Measurements from ENCODE around the gene IQCM.

The IQCM gene

GRCh38 chr4:149728444-149728843 is 87.2 kb downstream of the IQCM start:
- Histone ChIP-seq H3K27ac (ENCODE audit: low read length) (no peak overlapping the region), H3K4me3 (ENCODE audit: low read depth in 1 of 2, low read length in 2 of 2) (no peak overlapping the region), H3K27me3 (ENCODE audit: low read depth, low read length) (no peaks in the 10 kb centered on the region), H3K9me3 (ENCODE audit: control insufficient read depth in 1 of 2, low read length in 2 of 2) (no peaks in the 10 kb centered on the region), H3K4me1 (ENCODE audit: control insufficient read depth in 1 of 2, insufficient read depth in 2 of 2, low read length in 2 of 2) (no peaks in the 10 kb centered on the region), H3K36me3 (ENCODE audit: control insufficient read depth in 1 of 2, insufficient read depth in 2 of 2, low read length in 2 of 2) (no peaks in the 10 kb centered on the region)

GRCh38 chr4:149727663-149728062 is 88.0 kb downstream of the IQCM start:
- H3K4me3 ChIP-seq (ENCODE audit: low read depth in 1 of 2, low read length in 2 of 2): no peak overlapping the region
- H3K9me3 ChIP-seq (ENCODE audit: control insufficient read depth in 1 of 2, low read length in 2 of 2): no peaks in the 10 kb centered on the region
- H3K36me3 ChIP-seq (ENCODE audit: control insufficient read depth in 1 of 2, insufficient read depth in 2 of 2, low read length in 2 of 2): no peaks in the 10 kb centered on the region
- no peaks in the 10 kb centered on the region for H3K27me3 ChIP-seq (ENCODE audit: low read depth, low read length)
- no peak overlapping the region for H3K27ac ChIP-seq (ENCODE audit: low read length)
- no peaks in the 10 kb centered on the region for H3K4me1 ChIP-seq (ENCODE audit: control insufficient read depth in 1 of 2, insufficient read depth in 2 of 2, low read length in 2 of 2)

- H3K9me3 ChIP-seq (ENCODE audit: control insufficient read depth in 1 of 2, low read length in 2 of 2): no peaks in the 10 kb centered on the region
- H3K4me1 ChIP-seq (ENCODE audit: control insufficient read depth in 1 of 2, insufficient read depth in 2 of 2, low read length in 2 of 2): no peaks in the 10 kb centered on the region
- no peak overlapping the region for H3K27ac ChIP-seq (ENCODE audit: low read length)
- H3K36me3 ChIP-seq (ENCODE audit: control insufficient read depth in 1 of 2, insufficient read depth in 2 of 2, low read length in 2 of 2): no peaks in the 10 kb centered on the region
- H3K27me3 ChIP-seq (ENCODE audit: low read depth, low read length): no peaks in the 10 kb centered on the region
- no peak overlapping the region for H3K4me3 ChIP-seq (ENCODE audit: low read depth in 1 of 2, low read length in 2 of 2)
These were observed 92.6 kb downstream of the IQCM start for GRCh38 chr4:149723065-149723464.

GRCh38 chr4:149719806-149720205 is 95.8 kb downstream of the IQCM start:
- Histone ChIP-seq H3K4me3 (ENCODE audit: low read depth in 1 of 2, low read length in 2 of 2) (no peak overlapping the region), H3K9me3 (ENCODE audit: control insufficient read depth in 1 of 2, low read length in 2 of 2) (no peaks in the 10 kb centered on the region), H3K27me3 (ENCODE audit: low read depth, low read length) (no peaks in the 10 kb centered on the region), H3K36me3 (ENCODE audit: control insufficient read depth in 1 of 2, insufficient read depth in 2 of 2, low read length in 2 of 2) (no peaks in the 10 kb centered on the region), H3K4me1 (ENCODE audit: control insufficient read depth in 1 of 2, insufficient read depth in 2 of 2, low read length in 2 of 2) (no peaks in the 10 kb centered on the region), H3K27ac (ENCODE audit: low read length) (no peak overlapping the region)

GRCh38 chr4:149719357-149719756 is 96.3 kb downstream of the IQCM start:
- Histone ChIP-seq H3K4me1 (ENCODE audit: control insufficient read depth in 1 of 2, insufficient read depth in 2 of 2, low read length in 2 of 2) (no peaks in the 10 kb centered on the region), H3K36me3 (ENCODE audit: control insufficient read depth in 1 of 2, insufficient read depth in 2 of 2, low read length in 2 of 2) (no peaks in the 10 kb centered on the region), H3K27ac (ENCODE audit: low read length) (no peak overlapping the region), H3K4me3 (ENCODE audit: low read depth in 1 of 2, low read length in 2 of 2) (no peak overlapping the region), H3K9me3 (ENCODE audit: control insufficient read depth in 1 of 2, low read length in 2 of 2) (no peaks in the 10 kb centered on the region), H3K27me3 (ENCODE audit: low read depth, low read length) (no peaks in the 10 kb centered on the region)

GRCh38 chr4:149718500-149718899 is 97.1 kb downstream of the IQCM start:
- H3K9me3 ChIP-seq (ENCODE audit: control insufficient read depth in 1 of 2, low read length in 2 of 2): no peaks in the 10 kb centered on the region
- H3K4me3 ChIP-seq (ENCODE audit: low read depth in 1 of 2, low read length in 2 of 2): no peak overlapping the region
- no peak overlapping the region for H3K27ac ChIP-seq (ENCODE audit: low read length)
- H3K27me3 ChIP-seq (ENCODE audit: low read depth, low read length): no peaks in the 10 kb centered on the region
- H3K4me1 ChIP-seq (ENCODE audit: control insufficient read depth in 1 of 2, insufficient read depth in 2 of 2, low read length in 2 of 2): no peaks in the 10 kb centered on the region
- no peaks in the 10 kb centered on the region for H3K36me3 ChIP-seq (ENCODE audit: control insufficient read depth in 1 of 2, insufficient read depth in 2 of 2, low read length in 2 of 2)

- no peaks in the 10 kb centered on the region for H3K4me1 ChIP-seq (ENCODE audit: control insufficient read depth in 1 of 2, insufficient read depth in 2 of 2, low read length in 2 of 2)
- no peak overlapping the region for H3K4me3 ChIP-seq (ENCODE audit: low read depth in 1 of 2, low read length in 2 of 2)
- H3K36me3 ChIP-seq (ENCODE audit: control insufficient read depth in 1 of 2, insufficient read depth in 2 of 2, low read length in 2 of 2): no peaks in the 10 kb centered on the region
- no peaks in the 10 kb centered on the region for H3K27me3 ChIP-seq (ENCODE audit: low read depth, low read length)
- H3K9me3 ChIP-seq (ENCODE audit: control insufficient read depth in 1 of 2, low read length in 2 of 2): no peaks in the 10 kb centered on the region
- no peak overlapping the region for H3K27ac ChIP-seq (ENCODE audit: low read length)
These were observed 98.9 kb downstream of the IQCM start for GRCh38 chr4:149716728-149717127.

- Histone ChIP-seq H3K27me3 (ENCODE audit: low read depth, low read length) (no peaks in the 10 kb centered on the region), H3K36me3 (ENCODE audit: control insufficient read depth in 1 of 2, insufficient read depth in 2 of 2, low read length in 2 of 2) (no peaks in the 10 kb centered on the region), H3K4me1 (ENCODE audit: control insufficient read depth in 1 of 2, insufficient read depth in 2 of 2, low read length in 2 of 2) (no peaks in the 10 kb centered on the region), H3K9me3 (ENCODE audit: control insufficient read depth in 1 of 2, low read length in 2 of 2) (no peaks in the 10 kb centered on the region), H3K27ac (ENCODE audit: low read length) (no peak overlapping the region), H3K4me3 (ENCODE audit: low read depth in 1 of 2, low read length in 2 of 2) (no peak overlapping the region)
These were observed 99.6 kb downstream of the IQCM start for GRCh38 chr4:149715822-149716585.

GRCh38 chr4:149713031-149713430 is 102.6 kb downstream of the IQCM start:
- H3K36me3 ChIP-seq (ENCODE audit: control insufficient read depth in 1 of 2, insufficient read depth in 2 of 2, low read length in 2 of 2): no peaks in the 10 kb centered on the region
- H3K4me1 ChIP-seq (ENCODE audit: control insufficient read depth in 1 of 2, insufficient read depth in 2 of 2, low read length in 2 of 2): no peaks in the 10 kb centered on the region
- H3K4me3 ChIP-seq (ENCODE audit: low read depth in 1 of 2, low read length in 2 of 2): no peak overlapping the region
- no peaks in the 10 kb centered on the region for H3K9me3 ChIP-seq (ENCODE audit: control insufficient read depth in 1 of 2, low read length in 2 of 2)
- H3K27me3 ChIP-seq (ENCODE audit: low read depth, low read length): no peaks in the 10 kb centered on the region
- H3K27ac ChIP-seq (ENCODE audit: low read length): no peak overlapping the region

GRCh38 chr4:149711593-149712365 is 103.9 kb downstream of the IQCM start:
- Histone ChIP-seq H3K27ac (ENCODE audit: low read length) (no peak overlapping the region), H3K4me1 (ENCODE audit: control insufficient read depth in 1 of 2, insufficient read depth in 2 of 2, low read length in 2 of 2) (no peaks in the 10 kb centered on the region), H3K4me3 (ENCODE audit: low read depth in 1 of 2, low read length in 2 of 2) (no peak overlapping the region), H3K9me3 (ENCODE audit: control insufficient read depth in 1 of 2, low read length in 2 of 2) (no peaks in the 10 kb centered on the region), H3K36me3 (ENCODE audit: control insufficient read depth in 1 of 2, insufficient read depth in 2 of 2, low read length in 2 of 2) (no peaks in the 10 kb centered on the region), H3K27me3 (ENCODE audit: low read depth, low read length) (no peaks in the 10 kb centered on the region)

GRCh38 chr4:149709640-149710039 is 106.0 kb downstream of the IQCM start:
- no peaks in the 10 kb centered on the region for H3K4me1 ChIP-seq (ENCODE audit: control insufficient read depth in 1 of 2, insufficient read depth in 2 of 2, low read length in 2 of 2)
- H3K27ac ChIP-seq (ENCODE audit: low read length): no peak overlapping the region
- no peak overlapping the region for H3K4me3 ChIP-seq (ENCODE audit: low read depth in 1 of 2, low read length in 2 of 2)
- no peaks in the 10 kb centered on the region for H3K36me3 ChIP-seq (ENCODE audit: control insufficient read depth in 1 of 2, insufficient read depth in 2 of 2, low read length in 2 of 2)
- H3K27me3 ChIP-seq (ENCODE audit: low read depth, low read length): no peaks in the 10 kb centered on the region
- H3K9me3 ChIP-seq (ENCODE audit: control insufficient read depth in 1 of 2, low read length in 2 of 2): no peaks in the 10 kb centered on the region

Measured in muscle layer of duodenum (tissue), 2 donors.